GM23338 (cell line): ENCODE measurements around the gene LAYN.

Experiments
- CREB1 ChIP-seq: fragments of 250-450 bp; sonication (Bioruptor Pico); IDR thresholded peaks from 2 replicates; pipeline ENCODE4 v1.5.0; 2020; ENCODE audit warnings: low read depth, mild to moderate bottlenecking, moderate library complexity
- CTCF ChIP-seq, 2 experiments: fragments of 200-600 bp in 1 of 2; sonication (generic) in 1 of 2; conservative IDR thresholded peaks; 2 replicates each; pipeline versions ENCODE4 v1.5.1 to v1.6.1; 2016 to 2017; ENCODE audit warnings: antibody characterized with exemption in 2 of 2, low read depth in 2 of 2, mild to moderate bottlenecking in 2 of 2, moderate library complexity in 1 of 2
- EZH2 ChIP-seq: fragments of 200-600 bp; sonication (generic); IDR thresholded peaks from one replicate; pipeline ENCODE4 v1.8.0; 2017; ENCODE audit warnings: antibody characterized with exemption, mild to moderate bottlenecking, low read depth; ENCODE audit not compliant: unreplicated experiment
- EZH2phosphoT487 ChIP-seq: fragments of 200-600 bp; sonication (generic); IDR thresholded peaks from one replicate; pipeline ENCODE4 v1.8.1; 2018; ENCODE audit warnings: antibody characterized with exemption; ENCODE audit not compliant: unreplicated experiment
- POLR2AphosphoS5 ChIP-seq: IDR thresholded peaks from 2 replicates; pipeline ENCODE4 v1.6.1; 2016; ENCODE audit warnings: antibody characterized with exemption, low read depth
- REST ChIP-seq: IDR thresholded peaks from one replicate; pipeline ENCODE4 v1.6.1; 2018; ENCODE audit warnings: antibody characterized with exemption; ENCODE audit not compliant: unreplicated experiment

DNA sequence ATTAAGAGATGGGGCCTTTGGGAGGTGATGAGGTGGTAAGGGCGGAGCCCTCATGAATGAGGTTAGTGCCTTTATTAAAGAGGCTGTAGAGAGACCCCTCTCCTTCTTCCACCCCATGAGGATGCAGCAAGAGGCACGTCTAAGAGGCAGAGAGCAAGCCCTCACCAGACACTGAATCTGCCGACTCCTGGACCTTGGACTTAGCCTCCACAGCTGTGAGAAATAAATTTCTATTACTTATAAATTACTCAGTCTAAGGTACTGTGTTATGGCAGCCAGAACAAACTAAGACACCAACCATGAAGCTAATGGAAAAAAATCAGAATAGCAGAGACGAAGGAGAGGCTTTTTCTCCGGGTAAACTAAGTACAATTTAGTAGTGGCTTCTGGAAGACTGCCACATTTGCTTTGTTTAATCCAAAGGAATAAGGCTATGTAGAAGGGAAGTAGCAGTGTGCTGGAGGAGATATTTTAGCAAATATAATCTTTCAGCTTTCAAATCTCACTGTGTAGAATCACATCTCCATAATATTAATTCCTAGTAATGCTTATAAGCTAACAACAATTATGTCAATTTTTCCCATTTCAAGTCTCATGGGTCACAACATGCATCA is 49.5 kb downstream of the LAYN start:
- TF ChIP-seq CTCF (conservative IDR thresholded peaks at IDR 0.05; ENCODE audit: low read depth in 2 of 2) (no peak), POLR2AphosphoS5 (no peak), EZH2 (no peak), REST (no peak), EZH2phosphoT487 (no peak), CREB1 (no peak)
